Retina (tissue), 1 donor: Measurements from ENCODE around the gene PYGO1.
"Not testable (repeated sequence)": the region's sequence is repeated elsewhere in the genome, so short reads cannot be mapped to it uniquely, and the experiment has no call there.

Experiments used
- DNase-seq: peaks from one replicate; pipeline ENCODE4 v3.0.0-alpha.2; 2016

The PYGO1 gene

DNA sequence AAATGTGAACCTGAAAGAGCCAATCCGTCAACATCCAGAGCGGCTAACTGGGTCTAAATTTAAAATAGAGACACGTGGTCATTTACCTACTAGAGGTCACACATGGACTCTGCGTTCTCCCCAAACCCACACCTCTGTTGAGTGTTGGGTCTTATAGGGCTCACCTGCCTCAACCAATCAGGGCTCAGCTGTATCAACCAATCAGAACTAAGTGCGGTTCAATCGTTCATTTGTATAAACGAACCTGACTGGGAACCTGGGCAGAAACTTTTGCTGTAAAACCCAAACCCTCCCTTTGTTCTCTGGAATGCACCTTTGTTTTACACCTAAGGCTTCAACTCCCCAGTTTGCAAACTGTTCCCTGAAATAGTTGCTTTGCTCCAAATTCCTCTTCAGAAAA is 89.0 kb downstream of the PYGO1 start:
- DNase-seq = no peak

GRCh38 chr15:55498109-55498938 is 89.8 kb downstream of the PYGO1 start:
- DNase-seq = peak; percentile 93

DNA sequence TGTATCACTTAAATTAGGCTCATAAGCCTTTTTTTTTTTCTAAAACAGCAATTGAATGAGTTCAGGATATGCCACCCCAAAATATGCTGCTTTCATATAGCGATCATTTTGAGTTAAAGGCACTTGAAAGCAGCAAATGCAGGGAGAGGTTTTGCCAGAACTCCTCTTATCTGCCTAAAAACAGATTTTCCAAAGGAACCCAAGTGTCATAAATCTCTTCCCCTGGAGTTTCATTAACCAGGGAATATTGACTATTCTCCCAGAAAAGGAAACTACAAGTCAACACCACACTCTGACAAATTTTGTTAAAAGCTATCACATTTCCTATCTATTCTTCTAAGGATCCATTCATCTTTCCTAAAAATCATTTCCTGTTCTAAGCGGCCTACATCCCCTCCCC is 91.4 kb downstream of the PYGO1 start:
- DNase-seq = no peak

GRCh38 chr15:55494931-55495330 is 93.2 kb downstream of the PYGO1 start:
- DNase-seq = no peak

GRCh38 chr15:55488952-55489600 is 99.1 kb downstream of the PYGO1 start:
- DNase-seq = not testable (repeated sequence)
